Fibroblast of the aortic adventitia (primary cell): ENCODE measurements around the gene AK5. TPM values are rescaled to one million over a fixed set of nuclear protein-coding genes. Genes with fewer than 3 reads are reported as not detected.
A peak's percentile ranks its signal among the peaks of the same experiment; 100 is the strongest.
"Not testable (repeated sequence)": the region's sequence is repeated elsewhere in the genome, so short reads cannot be mapped to it uniquely, and the experiment has no call there.

Source experiments
- DNase-seq: peaks from one replicate; pipeline ENCODE4 v3.0.0-alpha.2; 2010; ENCODE audit warnings: low read depth
- H3K4me3 ChIP-seq: 2 replicates; pipeline ENCODE4 v1.5.1; 2011; ENCODE audit warnings: low read depth, mild to moderate bottlenecking, control low read depth, low read length, moderate library complexity
- total RNA-seq: library from RNA; depleted of rRNA; stranded (reverse); fragments of >200 nt; gene quantifications from 2 replicates; pipeline ENCODE4 v1.2.3, GENCODE V29; 2012; ENCODE audit warnings: low replicate concordance
- TF ChIP-seq, protein P1 (sequence below): IDR thresholded peaks from 2 replicates; pipeline ENCODE4 v1.5.1; 2011; ENCODE audit warnings: mild to moderate bottlenecking, low read length, control low read depth, inconsistent platforms; ENCODE audit not compliant: insufficient read depth

Gene AK5
- total RNA-seq, 1 donor = 13.5 TPM

- peak; percentile 36 for DNase-seq
- H3K4me3 ChIP-seq = no peak overlapping the region
- TF ChIP-seq, protein P1, sequence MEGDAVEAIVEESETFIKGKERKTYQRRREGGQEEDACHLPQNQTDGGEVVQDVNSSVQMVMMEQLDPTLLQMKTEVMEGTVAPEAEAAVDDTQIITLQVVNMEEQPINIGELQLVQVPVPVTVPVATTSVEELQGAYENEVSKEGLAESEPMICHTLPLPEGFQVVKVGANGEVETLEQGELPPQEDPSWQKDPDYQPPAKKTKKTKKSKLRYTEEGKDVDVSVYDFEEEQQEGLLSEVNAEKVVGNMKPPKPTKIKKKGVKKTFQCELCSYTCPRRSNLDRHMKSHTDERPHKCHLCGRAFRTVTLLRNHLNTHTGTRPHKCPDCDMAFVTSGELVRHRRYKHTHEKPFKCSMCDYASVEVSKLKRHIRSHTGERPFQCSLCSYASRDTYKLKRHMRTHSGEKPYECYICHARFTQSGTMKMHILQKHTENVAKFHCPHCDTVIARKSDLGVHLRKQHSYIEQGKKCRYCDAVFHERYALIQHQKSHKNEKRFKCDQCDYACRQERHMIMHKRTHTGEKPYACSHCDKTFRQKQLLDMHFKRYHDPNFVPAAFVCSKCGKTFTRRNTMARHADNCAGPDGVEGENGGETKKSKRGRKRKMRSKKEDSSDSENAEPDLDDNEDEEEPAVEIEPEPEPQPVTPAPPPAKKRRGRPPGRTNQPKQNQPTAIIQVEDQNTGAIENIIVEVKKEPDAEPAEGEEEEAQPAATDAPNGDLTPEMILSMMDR = peak; percentile 31
Observed at GRCh38 chr1:77514921-77515776, 233.3 kb downstream of the AK5 start.

DNA sequence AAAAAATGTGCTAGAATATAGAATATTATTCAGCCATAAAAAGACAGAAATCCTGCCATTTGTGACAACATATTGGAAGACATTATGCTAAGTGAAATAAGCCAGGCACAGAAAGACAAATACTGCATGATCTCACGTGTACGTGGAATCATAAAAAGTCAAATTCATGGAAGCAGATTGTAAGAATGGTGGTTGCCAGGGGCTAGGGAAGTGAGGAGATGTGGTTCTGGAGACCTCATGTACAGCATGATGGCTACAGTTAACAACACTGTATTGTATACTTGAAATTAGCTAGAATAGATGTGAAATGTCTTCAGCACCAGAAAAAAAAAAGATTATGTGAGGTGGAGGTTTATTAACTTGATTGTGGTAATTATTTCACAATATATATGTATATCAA, 234.3 kb downstream of the AK5 start:
- H3K4me3 ChIP-seq = no peak overlapping the region
- DNase-seq = no peak
- TF ChIP-seq, protein P1 = no peak

DNA sequence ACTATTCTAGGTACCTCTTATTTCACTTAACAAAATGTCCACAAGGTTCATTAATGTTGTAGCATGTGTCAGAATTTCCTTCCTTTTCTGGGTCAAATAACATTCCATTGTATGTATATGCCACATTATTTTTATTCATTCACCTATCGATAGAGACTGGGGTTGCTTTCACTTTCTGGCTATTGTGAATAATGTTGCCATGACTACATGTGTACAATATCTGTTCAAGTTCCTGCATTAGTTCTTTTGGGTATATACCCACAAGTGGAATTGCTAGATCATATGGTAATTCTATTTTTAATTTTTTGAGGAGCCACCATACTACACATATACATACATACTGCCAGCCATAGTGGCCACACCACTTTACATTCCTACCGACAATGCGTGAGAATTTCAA, 242.2 kb downstream of the AK5 start:
- TF ChIP-seq, protein P1 = no peak
- no peak overlapping the region for H3K4me3 ChIP-seq
- DNase-seq = no peak

DNA sequence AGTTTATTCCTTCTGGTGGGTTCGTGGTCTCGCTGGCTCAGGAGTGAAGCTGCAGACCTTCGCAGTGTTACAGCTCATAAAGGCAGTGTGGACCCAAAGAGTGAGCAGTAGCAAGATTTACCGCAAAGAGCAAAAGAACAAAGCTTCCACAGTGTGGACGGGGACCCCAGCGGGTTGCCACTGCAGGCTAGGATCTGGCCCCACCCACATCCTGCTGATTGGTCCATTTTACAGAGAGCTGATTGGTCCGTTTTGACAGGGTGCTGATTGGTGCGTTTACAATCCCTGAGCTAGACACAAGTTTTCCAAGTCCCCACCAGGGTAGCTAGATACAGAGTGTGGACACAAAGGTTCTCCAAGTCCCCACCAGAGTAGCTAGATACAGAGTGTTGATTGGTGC, 249.3 kb downstream of the AK5 start:
- H3K4me3 ChIP-seq = not testable (repeated sequence)

DNA sequence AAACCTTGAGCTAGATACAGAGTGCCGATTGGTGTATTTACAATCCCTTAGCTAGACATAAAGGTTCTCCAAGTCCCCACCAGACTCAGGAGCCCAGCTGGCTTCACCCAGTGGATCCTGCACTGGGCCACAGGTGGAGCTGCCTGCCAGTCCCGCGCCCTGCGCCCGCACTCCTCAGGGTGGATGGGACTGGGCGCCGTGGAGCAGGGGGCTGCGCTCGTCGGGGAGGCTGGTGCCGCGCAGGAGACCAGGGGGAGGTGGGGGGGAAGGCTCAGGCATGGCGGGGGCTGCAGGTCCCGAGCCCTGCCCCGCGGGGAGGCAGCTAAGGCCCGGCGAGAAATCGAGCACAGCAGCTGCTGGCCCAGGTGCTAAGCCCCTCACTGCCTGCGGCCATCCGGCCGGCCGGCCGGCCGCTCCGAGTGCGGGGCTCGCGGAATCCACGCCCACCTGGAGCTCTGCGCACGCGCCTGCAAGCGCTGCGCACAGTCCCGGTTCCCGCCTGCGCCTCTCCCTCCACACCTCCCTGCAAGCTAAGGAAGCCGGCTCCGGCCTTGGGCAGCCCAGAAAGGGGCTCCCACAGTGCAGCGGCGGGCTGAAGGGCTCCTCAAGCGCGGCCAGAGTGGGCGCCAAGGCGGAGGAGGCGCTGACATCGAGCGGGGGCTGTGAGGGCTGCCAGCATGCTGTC, 249.9 kb downstream of the AK5 start:
- not testable (repeated sequence) for DNase-seq, H3K4me3 ChIP-seq

More for the DNA sequence above, 249.3 kb downstream of the AK5 start:
- DNase-seq = not testable (repeated sequence)

GRCh38 chr1:77532641-77533040, 250.8 kb downstream of the AK5 start:
- no peak for DNase-seq
- TF ChIP-seq, protein P1 = no peak
- H3K4me3 ChIP-seq = no peak overlapping the region

GRCh38 chr1:77533660-77534305, 252.0 kb downstream of the AK5 start:
- DNase-seq = peak; percentile 85
- no peak overlapping the region for H3K4me3 ChIP-seq
- TF ChIP-seq, protein P1 = peak; percentile 90
